Measurements from ENCODE around the gene PAX1. TPM values are rescaled to one million over a fixed set of nuclear protein-coding genes. Genes with fewer than 3 reads are reported as not detected.

Gene PAX1
- total and polyA plus RNA-seq, 2 of the 13 experiments (the other 11 are each of a cell fraction or from before 2014, with no cell fraction given): not detected

- TF ChIP-seq ZNF564 (CRISPR knock-in tag; IDR thresholded peaks at IDR 0.05): no peak
- TF ChIP-seq ZNF44 (CRISPR knock-in tag; IDR thresholded peaks at IDR 0.05): no peak
- peak; percentile 24; the same call in 1 of the 2 replicates for TF ChIP-seq ZGPAT (CRISPR knock-in tag; IDR thresholded peaks at IDR 0.05)
- no peak for TF ChIP-seq ZNF224 (CRISPR knock-in tag; IDR thresholded peaks at IDR 0.05)
- TF ChIP-seq GABPB1 (CRISPR knock-in tag; IDR thresholded peaks at IDR 0.05): peak; percentile 45; the same call in 1 of the 2 replicates
- no peak for TF ChIP-seq TRIM24 (CRISPR knock-in tag; IDR thresholded peaks at IDR 0.05)
- peak; percentile 86 for TF ChIP-seq CTCF (CRISPR knock-in tag; IDR thresholded peaks at IDR 0.05)
- TF ChIP-seq TSC22D2 (CRISPR knock-in tag; IDR thresholded peaks at IDR 0.05; ENCODE audit: borderline replicate concordance): peak; percentile 47; the same call in 1 of the 2 replicates
- TF ChIP-seq TFE3 (CRISPR knock-in tag; IDR thresholded peaks at IDR 0.05): no peak
- peak; percentile 36 for TF ChIP-seq HNRNPLL (IDR thresholded peaks at IDR 0.05; ENCODE audit: low read depth, low read length, poor library complexity, severe bottlenecking)
- no peak for TF ChIP-seq ZNF234 (CRISPR knock-in tag; conservative IDR thresholded peaks at IDR 0.05)
- no peak for TF ChIP-seq MXD1 (CRISPR knock-in tag; IDR thresholded peaks at IDR 0.05)
- TF ChIP-seq BRF2 (CRISPR knock-in tag; IDR thresholded peaks at IDR 0.05): no peak
- TF ChIP-seq ZNF558 (CRISPR knock-in tag; IDR thresholded peaks at IDR 0.05; ENCODE audit: borderline replicate concordance): no peak
- TF ChIP-seq, protein P1, sequence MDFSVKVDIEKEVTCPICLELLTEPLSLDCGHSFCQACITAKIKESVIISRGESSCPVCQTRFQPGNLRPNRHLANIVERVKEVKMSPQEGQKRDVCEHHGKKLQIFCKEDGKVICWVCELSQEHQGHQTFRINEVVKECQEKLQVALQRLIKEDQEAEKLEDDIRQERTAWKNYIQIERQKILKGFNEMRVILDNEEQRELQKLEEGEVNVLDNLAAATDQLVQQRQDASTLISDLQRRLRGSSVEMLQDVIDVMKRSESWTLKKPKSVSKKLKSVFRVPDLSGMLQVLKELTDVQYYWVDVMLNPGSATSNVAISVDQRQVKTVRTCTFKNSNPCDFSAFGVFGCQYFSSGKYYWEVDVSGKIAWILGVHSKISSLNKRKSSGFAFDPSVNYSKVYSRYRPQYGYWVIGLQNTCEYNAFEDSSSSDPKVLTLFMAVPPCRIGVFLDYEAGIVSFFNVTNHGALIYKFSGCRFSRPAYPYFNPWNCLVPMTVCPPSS (IDR thresholded peaks at IDR 0.05): no peak
- no peak for TF ChIP-seq BCL6 (CRISPR knock-in tag; IDR thresholded peaks at IDR 0.05)
Observed at GRCh38 chr20:21702553-21703470, 2.7 kb upstream of the PAX1 start (continued).

All from HepG2 (cell line).